Endothelial cell (in vitro differentiated cells): ENCODE measurements around the gene EVL. TPM values are rescaled to one million over a fixed set of nuclear protein-coding genes. Genes with fewer than 3 reads are reported as not detected.

Experiments used
- DNase-seq: peaks from one replicate; pipeline ENCODE4 v3.0.0; 2021; ENCODE audit warnings: low spot score
- H3K27ac Mint-ChIP-seq: one replicate; pipeline ENCODE4 v1.8.0; 2021; ENCODE audit warnings: mixed read lengths, inconsistent platforms; ENCODE audit not compliant: unreplicated experiment
- H3K27me3 Mint-ChIP-seq: one replicate; pipeline ENCODE4 v1.8.0; 2021; ENCODE audit warnings: mild to moderate bottlenecking, moderate library complexity, mixed read lengths, inconsistent platforms; ENCODE audit not compliant: unreplicated experiment
- H3K36me3 Mint-ChIP-seq: one replicate; pipeline ENCODE4 v1.8.0; 2021; ENCODE audit warnings: mild to moderate bottlenecking, low read depth, mixed read lengths, inconsistent platforms; ENCODE audit not compliant: unreplicated experiment
- H3K4me1 Mint-ChIP-seq: one replicate; pipeline ENCODE4 v1.8.0; 2021; ENCODE audit warnings: mild to moderate bottlenecking, mixed read lengths, inconsistent platforms; ENCODE audit not compliant: unreplicated experiment
- H3K4me3 Mint-ChIP-seq: one replicate; pipeline ENCODE4 v1.8.0; 2021; ENCODE audit warnings: mild to moderate bottlenecking, mixed read lengths, inconsistent platforms; ENCODE audit not compliant: unreplicated experiment
- H3K9me3 Mint-ChIP-seq: one replicate; pipeline ENCODE4 v1.8.0; 2021; ENCODE audit warnings: mixed read lengths, inconsistent platforms; ENCODE audit not compliant: unreplicated experiment
- total RNA-seq: library from RNA; stranded (reverse); fragmentation: NEBNext Ultra II Directional; extraction: Animal tissue kit (Norgen Biotek cat#: 25700); gene quantifications from one replicate; pipeline ENCODE4 v1.2.1, GENCODE V29; 2021; ENCODE audit not compliant: unreplicated experiment
- TF ChIP-seq, protein P1 (sequence below): fragments of 200-600 bp; sonication (generic); IDR thresholded peaks from one replicate; pipeline ENCODE4 v1.5.0; 2021; ENCODE audit warnings: antibody characterized with exemption; ENCODE audit not compliant: unreplicated experiment

The EVL gene
- total RNA-seq, 1 donor from 2014 or later: 142 TPM

DNA sequence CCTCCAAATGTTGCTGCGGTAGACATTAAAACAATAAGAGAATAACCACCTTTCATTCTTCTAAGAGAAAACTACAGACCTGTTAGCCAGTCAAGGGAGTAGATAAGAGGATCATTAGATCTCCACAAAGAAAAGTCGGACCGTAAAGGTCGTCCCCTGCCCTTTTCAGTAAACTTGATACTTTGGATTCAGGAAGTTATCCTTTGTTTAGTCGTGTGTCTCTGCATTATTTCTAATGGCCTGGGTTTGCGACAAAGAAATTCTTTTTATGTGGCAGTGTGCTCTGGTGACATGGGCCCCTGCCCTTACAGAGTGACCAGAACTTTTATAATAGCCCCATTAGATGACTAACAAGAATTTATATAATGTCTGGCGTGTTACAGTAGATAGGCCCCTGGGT lies 44.6 kb upstream of the EVL start:
- no peak for DNase-seq
- Mint-ChIP-seq H3K4me1 (peaks cover 63% of the 10 kb centered on the region), H3K4me3 (no peak overlapping the region)

DNA sequence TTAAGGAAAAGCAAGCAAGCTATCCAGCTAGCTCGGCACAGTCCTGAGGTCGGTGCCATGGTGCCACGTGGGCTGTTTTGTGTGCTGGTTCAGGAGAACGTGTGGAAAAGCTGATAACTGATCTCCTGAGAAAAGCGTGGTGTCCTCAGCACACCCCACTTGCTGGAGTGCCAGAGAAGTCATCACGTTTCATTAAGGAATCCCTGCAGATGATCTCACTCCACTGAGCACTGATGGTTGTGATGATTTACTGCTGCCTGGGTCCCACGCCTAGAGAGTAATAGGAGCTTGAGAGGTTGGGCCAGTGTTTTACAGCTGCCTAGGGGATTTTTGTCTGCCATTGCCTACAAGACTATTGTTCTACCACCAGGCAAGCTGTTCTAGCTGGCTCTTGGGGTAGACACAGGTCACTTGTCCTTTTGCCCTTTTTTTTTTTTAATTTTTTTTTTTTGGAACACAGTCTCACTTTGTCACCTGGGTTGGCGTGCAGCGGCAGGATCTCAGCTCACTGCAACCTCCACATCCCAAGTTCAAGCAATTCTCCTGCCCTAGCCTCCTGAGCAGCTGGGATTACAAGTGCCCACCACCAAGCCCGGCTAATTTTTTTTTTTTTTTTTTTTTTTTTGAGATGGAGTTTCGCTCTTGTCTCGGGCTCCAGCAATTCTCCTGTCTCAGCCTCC lies 42.3 kb upstream of the EVL start:
- no peak overlapping the region for H3K27ac Mint-ChIP-seq
- DNase-seq: no peak
- peaks cover 50% of the 10 kb centered on the region for H3K4me1 Mint-ChIP-seq
- H3K9me3 Mint-ChIP-seq: no peaks in the 10 kb centered on the region
- TF ChIP-seq, protein P1, sequence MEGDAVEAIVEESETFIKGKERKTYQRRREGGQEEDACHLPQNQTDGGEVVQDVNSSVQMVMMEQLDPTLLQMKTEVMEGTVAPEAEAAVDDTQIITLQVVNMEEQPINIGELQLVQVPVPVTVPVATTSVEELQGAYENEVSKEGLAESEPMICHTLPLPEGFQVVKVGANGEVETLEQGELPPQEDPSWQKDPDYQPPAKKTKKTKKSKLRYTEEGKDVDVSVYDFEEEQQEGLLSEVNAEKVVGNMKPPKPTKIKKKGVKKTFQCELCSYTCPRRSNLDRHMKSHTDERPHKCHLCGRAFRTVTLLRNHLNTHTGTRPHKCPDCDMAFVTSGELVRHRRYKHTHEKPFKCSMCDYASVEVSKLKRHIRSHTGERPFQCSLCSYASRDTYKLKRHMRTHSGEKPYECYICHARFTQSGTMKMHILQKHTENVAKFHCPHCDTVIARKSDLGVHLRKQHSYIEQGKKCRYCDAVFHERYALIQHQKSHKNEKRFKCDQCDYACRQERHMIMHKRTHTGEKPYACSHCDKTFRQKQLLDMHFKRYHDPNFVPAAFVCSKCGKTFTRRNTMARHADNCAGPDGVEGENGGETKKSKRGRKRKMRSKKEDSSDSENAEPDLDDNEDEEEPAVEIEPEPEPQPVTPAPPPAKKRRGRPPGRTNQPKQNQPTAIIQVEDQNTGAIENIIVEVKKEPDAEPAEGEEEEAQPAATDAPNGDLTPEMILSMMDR: no peak
- H3K36me3 Mint-ChIP-seq: no peaks in the 10 kb centered on the region
- peaks cover 7% of the 10 kb centered on the region for H3K27me3 Mint-ChIP-seq
- H3K4me3 Mint-ChIP-seq: no peak overlapping the region

More for the DNA sequence above, 44.6 kb upstream of the EVL start:
- H3K27me3 Mint-ChIP-seq: peaks cover 10% of the 10 kb centered on the region
- H3K9me3 Mint-ChIP-seq: no peaks in the 10 kb centered on the region
- TF ChIP-seq, protein P1: no peak
- H3K36me3 Mint-ChIP-seq: no peaks in the 10 kb centered on the region
- no peak overlapping the region for H3K27ac Mint-ChIP-seq

DNA sequence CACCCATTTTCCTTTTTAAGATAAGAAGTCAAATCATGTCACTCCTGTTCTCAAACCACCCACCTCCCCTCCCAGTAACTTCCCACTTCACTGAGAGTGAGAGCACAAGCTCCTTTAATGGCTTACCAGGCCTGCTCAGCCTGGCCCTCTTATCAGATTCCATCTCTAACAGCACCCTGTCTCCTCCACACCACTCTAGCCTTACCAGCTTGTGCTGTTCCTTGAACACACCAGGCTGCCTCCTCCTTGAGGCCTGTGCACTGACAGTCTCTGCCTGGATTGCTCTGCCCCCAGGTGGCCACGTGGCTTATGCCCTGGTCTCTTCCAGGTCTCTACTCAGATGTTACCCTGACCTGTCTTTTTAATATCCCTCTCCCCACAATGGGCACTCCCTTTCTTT lies 40.1 kb upstream of the EVL start:
- TF ChIP-seq, protein P1: no peak
- peak; percentile 34 for DNase-seq
- Mint-ChIP-seq H3K9me3 (no peaks in the 10 kb centered on the region), H3K4me3 (peak overlapping the region; percentile 4), H3K27ac (peak overlapping the region; percentile 2), H3K27me3 (no peaks in the 10 kb centered on the region), H3K4me1 (peaks cover 34% of the 10 kb centered on the region), H3K36me3 (no peaks in the 10 kb centered on the region)

DNA sequence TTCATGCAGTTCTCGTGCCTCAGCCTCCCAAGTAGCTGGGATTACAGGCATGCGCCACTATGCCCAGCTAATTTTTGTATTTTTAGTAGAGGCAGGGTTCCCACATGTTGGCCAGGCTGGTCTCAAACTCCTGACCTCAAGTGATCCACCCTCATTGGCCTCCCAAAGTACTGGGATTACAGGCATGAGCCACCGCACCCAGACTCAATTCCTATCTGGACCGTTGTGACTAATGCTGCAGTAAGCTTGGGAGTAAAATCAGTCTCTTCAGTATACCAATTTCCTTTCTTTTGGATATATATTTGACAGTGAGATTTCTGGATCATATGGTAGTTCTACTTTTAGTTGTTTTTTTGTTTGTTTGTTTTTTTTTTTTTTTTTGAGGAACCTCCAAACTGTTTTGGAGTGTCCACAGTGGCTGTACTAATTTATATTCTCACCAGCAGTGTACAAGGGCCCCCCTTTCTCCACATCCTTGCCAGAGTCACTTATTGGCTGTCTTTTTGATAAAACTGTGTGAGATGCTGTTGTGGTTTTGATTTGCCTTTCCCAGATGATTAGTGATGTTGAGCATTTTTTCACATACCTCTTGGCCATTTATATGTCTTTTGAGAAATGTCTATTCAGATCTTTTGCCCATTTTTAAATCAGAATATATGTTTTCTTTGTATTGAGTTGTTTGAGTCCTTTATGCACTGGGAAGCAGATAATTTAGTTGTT lies 37.3 kb upstream of the EVL start:
- TF ChIP-seq, protein P1: no peak
- DNase-seq: no peak
- peaks cover 19% of the 10 kb centered on the region for H3K4me1 Mint-ChIP-seq
- H3K36me3 Mint-ChIP-seq: no peaks in the 10 kb centered on the region
- H3K9me3 Mint-ChIP-seq: no peaks in the 10 kb centered on the region
- H3K4me3 Mint-ChIP-seq: no peak overlapping the region
- H3K27me3 Mint-ChIP-seq: no peaks in the 10 kb centered on the region
- no peak overlapping the region for H3K27ac Mint-ChIP-seq
